Stomach (tissue), 4 donors: ENCODE results near the gene CBX1.

Source experiments
- EP300 ChIP-seq: sonication (generic); formaldehyde crosslinking; IDR thresholded peaks from one replicate; pipeline ENCODE4 v1.6.1; 2017; ENCODE audit warnings: antibody characterized with exemption
- POLR2A ChIP-seq, 4 donors: fragments of 450-650 bp; IDR thresholded peaks; one replicate each; pipeline ENCODE4 v1.6.1; 2016; ENCODE audit warnings: antibody characterized with exemption in 4 of 4, control low read depth in 2 of 4, mild to moderate bottlenecking in 1 of 4, moderate library complexity in 1 of 4
- POLR2AphosphoS5 ChIP-seq, 3 donors: sonication (generic); formaldehyde crosslinking; IDR thresholded peaks; one replicate each; pipeline ENCODE4 v1.6.1; 2016; ENCODE audit warnings: antibody characterized with exemption in 3 of 3
- TF ChIP-seq, protein P1 (sequence below), 7 experiments: fragments of 450-650 bp in 4 of 7; fragments of 200-600 bp in 3 of 7; sonication (generic) in 3 of 7; IDR thresholded peaks; one replicate each; pipeline ENCODE4 v1.5.1; 2016 to 2019; ENCODE audit warnings: antibody characterized with exemption in 7 of 7, control low read depth in 2 of 7, mild to moderate bottlenecking in 1 of 7

DNA sequence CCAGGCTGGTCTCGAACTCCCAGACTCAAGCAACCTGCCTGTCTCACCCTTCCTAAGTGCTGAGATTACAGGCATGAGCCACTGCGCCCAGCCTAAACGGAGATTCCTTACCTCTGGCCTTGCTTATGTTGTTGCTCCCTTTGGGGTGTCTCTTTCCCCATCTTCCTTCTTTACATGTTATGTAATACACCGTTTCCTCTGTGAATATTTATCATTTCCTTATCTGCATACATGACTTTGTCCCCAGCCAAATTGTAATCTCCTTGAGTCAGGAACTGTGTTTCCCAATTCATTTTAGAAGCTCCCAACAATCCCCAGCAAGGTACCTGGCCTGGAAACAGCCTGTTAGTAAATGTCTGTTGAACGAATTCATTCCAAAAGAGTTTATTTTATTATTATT is 79.3 kb downstream of the CBX1 start:
- TF ChIP-seq, protein P1, sequence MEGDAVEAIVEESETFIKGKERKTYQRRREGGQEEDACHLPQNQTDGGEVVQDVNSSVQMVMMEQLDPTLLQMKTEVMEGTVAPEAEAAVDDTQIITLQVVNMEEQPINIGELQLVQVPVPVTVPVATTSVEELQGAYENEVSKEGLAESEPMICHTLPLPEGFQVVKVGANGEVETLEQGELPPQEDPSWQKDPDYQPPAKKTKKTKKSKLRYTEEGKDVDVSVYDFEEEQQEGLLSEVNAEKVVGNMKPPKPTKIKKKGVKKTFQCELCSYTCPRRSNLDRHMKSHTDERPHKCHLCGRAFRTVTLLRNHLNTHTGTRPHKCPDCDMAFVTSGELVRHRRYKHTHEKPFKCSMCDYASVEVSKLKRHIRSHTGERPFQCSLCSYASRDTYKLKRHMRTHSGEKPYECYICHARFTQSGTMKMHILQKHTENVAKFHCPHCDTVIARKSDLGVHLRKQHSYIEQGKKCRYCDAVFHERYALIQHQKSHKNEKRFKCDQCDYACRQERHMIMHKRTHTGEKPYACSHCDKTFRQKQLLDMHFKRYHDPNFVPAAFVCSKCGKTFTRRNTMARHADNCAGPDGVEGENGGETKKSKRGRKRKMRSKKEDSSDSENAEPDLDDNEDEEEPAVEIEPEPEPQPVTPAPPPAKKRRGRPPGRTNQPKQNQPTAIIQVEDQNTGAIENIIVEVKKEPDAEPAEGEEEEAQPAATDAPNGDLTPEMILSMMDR (IDR thresholded peaks at IDR 0.05): no peak
- TF ChIP-seq POLR2AphosphoS5 (IDR thresholded peaks at IDR 0.05): no peak
- no peak for TF ChIP-seq POLR2A (IDR thresholded peaks at IDR 0.05)
- TF ChIP-seq EP300: no peak
